ENCODE measurements around the gene URB1. TPM values are rescaled to one million over a fixed set of nuclear protein-coding genes. Genes with fewer than 3 reads are reported as not detected.

The URB1 gene
- total and polyA plus RNA-seq, 2 of the 8 experiments (the other 6 are each of a cell fraction or from before 2014, with no cell fraction given): 8.1 to 28.9 TPM

GRCh38 chr21:32412162-32413014 lies 19.6 kb upstream of the URB1 start, which contains the start of gene EVA1C (continued):
- TF ChIP-seq CTCF (IDR thresholded peaks at IDR 0.05; ENCODE audit: control extremely low read depth in 1 of 3, insufficient read depth in 1 of 3, low read depth in 1 of 3, low read length in 3 of 3): 0 out of 4 replicates have a peak, but pooled peaks of 1 of the 3 experiments have one; percentile 6
- no peak for TF ChIP-seq CBX8 (IDR thresholded peaks at IDR 0.05; ENCODE audit: borderline replicate concordance, low read depth, low read length)
- no peak for TF ChIP-seq SP1 (IDR thresholded peaks at IDR 0.05; ENCODE audit: low read depth, low read length)
- no peak for TF ChIP-seq CREB1 (IDR thresholded peaks at IDR 0.05)
- no peak for TF ChIP-seq MAFK (IDR thresholded peaks at IDR 0.05; ENCODE audit: low read depth, low read length)
- peak; percentile 5; the same call in 1 of the 2 replicates for TF ChIP-seq GTF2F1 (IDR thresholded peaks at IDR 0.05; ENCODE audit: borderline replicate concordance, low read depth, low read length)
- TF ChIP-seq CTBP2 (IDR thresholded peaks at IDR 0.05; ENCODE audit: borderline replicate concordance, insufficient read depth, insufficient read length, low read length): no peak
- no peak for TF ChIP-seq NRF1 (IDR thresholded peaks at IDR 0.05; ENCODE audit: low read depth, low read length)
- TF ChIP-seq, protein P1, sequence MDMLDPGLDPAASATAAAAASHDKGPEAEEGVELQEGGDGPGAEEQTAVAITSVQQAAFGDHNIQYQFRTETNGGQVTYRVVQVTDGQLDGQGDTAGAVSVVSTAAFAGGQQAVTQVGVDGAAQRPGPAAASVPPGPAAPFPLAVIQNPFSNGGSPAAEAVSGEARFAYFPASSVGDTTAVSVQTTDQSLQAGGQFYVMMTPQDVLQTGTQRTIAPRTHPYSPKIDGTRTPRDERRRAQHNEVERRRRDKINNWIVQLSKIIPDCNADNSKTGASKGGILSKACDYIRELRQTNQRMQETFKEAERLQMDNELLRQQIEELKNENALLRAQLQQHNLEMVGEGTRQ (IDR thresholded peaks at IDR 0.05; ENCODE audit: low read length): no peak
- TF ChIP-seq BACH1 (IDR thresholded peaks at IDR 0.05; ENCODE audit: low read length): no peak
- no peak for TF ChIP-seq SIX5 (IDR thresholded peaks at IDR 0.05; ENCODE audit: low read depth, low read length)
- no peak for TF ChIP-seq RXRA (IDR thresholded peaks at IDR 0.05; ENCODE audit: insufficient read depth, low read depth, low read length)
